ENCODE measurements around the gene HIC2.

DNA sequence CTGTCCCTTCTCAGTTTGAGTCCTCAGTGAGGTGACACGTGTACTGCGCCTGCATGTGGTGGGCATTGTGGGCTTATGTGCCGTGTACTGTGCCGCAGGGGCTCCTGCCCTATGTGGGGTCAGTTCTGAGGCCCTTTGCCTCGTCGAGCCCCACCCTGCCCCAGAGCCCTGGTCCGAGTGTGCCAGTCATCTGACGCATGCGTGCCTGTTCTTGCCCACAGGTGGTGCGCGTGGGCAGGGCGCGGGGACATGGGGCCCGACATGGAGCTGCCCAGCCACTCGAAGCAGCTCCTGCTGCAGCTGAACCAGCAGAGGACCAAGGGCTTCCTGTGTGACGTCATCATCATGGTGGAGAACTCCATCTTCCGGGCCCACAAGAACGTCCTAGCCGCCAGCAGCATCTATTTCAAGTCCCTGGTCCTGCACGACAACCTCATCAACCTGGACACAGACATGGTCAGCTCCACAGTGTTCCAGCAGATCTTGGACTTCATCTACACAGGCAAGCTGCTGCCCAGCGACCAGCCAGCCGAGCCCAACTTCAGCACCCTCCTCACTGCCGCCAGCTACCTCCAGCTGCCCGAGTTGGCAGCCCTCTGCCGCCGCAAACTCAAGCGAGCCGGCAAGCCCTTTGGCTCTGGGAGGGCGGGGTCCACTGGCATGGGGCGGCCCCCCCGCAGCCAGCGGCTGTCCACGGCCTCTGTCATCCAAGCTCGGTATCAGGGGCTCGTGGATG is 27.7 kb downstream of the HIC2 start:
- TF ChIP-seq EZH2 (IDR thresholded peaks at IDR 0.05; ENCODE audit: insufficient read depth, poor library complexity, severe bottlenecking) (no peak), EZH2phosphoT487 (IDR thresholded peaks at IDR 0.05; ENCODE audit: insufficient read depth, low read depth) (no peak)

Data from GM23248 (cell line).